CD4-positive, alpha-beta T cell treated with Interleukin-2 at 100 ng/mL for 4 hours (primary cell): ENCODE results near the gene LAMB1.

Source experiments
- DNase-seq: peaks from one replicate; pipeline ENCODE4 v3.0.0-alpha.2; 2020; ENCODE audit warnings: low spot score

The LAMB1 gene

DNA sequence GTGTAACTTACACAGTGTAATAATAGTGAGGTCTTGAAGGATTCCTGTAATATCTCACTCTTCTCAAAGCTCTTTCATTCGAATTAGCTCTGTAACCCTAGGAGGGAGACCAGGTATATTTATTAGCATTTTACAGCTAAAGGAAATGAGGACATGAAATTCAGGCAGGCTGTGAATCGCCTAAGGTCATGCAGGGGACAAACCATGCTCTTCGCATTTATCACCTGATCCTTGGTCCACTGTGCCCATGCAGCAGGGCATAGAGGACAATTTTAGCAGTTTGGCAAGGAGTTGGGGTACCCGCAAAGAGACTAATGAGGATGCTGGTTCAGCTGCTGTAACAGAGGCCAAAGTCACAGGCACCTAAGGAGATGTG, 14.8 kb upstream of the LAMB1 start:
- DNase-seq = no peak

DNA sequence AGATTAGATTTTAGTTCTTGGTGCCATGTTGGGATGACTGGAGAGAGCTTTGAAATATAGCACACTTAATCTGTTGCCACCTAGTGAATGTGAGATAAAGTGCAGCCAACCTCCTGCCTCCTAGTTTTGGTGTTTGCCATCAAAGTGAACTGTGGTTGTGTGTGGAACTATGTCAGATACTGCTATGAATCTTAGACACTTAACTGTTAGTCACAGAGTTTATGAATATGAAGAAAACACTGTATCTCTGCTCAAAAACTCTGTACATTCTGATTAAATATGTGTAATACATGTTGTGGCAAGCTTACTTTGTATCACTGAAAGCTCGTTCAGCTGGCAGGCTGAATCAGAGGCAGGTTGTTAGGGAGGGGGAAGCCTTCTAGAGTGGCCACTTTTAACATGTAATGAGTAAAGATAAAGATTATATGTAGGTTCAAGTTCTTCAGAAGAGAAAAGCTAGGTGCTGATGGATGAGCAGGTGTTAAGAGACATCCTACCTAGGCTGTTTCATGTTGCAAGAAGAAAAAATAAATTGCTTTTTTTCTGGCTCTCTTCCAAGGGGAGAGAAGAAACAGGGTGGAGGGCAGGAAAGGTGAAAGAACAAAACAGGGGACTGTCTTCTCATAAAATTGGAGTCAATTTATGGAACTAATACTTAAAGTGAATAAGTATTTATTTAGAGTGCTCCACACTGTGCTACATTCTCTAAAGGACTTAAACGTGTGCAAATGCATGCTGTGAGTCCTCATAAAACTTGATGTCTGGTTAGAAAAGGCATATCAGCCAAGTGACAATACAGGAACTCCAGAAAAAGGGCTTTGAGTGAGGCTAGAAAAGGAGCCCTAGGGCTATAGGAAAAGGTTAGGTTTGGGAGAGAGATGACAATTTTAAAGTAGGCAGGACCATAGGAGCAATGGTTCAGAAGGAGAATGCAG, 14.1 kb upstream of the LAMB1 start:
- DNase-seq = no peak

DNA sequence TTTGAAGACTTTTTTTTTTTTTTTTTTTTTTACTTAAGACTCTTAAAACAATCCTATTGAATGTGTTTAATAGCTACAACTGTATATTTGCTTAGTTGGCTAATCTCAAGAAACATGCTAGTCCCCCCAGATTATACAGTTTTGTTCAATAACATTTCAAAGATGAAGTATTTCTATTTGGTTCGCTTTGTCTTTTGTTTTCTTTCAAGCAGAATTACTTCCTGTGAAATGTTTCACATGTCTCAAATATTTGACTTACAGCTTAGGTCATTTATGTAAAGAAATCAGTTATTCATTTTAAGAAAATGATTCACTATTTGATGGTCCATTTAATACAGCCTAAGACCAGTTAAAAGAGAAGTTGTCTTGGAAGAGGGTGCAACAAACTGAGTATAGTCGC, 12.8 kb upstream of the LAMB1 start:
- DNase-seq = no peak

DNA sequence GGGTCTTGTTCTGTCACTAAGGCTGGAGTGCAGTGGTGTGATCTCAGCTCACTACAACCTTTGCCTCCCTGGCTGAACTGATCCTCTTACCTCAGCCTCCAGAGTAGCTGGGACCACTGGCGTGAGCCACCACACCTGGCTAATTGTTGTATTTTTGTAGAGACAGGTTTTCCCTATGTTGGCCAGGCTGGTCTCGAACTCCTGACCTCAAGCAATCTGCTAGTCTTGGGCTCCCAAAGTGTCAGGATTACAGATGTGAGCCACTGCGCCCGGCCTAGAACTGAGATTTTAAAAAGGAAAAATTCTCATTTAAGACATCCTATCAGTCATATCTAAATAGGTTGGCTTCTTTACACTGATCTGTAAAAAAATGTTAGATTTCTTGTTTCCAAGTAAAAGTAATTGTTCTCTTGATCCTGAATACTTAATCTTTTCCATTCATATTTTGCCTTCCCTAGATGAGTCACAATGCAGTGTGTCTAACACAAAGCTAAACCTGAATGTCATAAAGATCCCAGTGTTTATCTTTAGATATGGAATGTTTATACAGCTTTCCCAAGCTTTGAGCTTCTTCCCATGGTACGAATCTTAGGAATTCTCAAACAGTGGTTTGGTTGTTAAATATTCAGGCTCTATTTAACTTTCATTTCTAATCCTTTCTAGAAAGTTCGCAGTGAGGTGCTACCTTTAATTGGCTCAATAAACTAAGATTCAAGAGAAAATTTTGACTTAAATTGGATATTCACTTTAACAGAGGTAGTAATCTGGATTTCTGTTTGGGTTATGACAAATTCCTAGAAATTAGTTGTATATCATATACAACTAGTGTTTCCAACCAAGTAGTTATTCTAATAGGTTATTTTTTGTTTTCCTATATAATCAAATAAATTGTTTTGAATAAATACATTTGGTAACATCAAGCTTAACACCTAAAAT, 12.1 kb upstream of the LAMB1 start:
- DNase-seq = no peak

DNA sequence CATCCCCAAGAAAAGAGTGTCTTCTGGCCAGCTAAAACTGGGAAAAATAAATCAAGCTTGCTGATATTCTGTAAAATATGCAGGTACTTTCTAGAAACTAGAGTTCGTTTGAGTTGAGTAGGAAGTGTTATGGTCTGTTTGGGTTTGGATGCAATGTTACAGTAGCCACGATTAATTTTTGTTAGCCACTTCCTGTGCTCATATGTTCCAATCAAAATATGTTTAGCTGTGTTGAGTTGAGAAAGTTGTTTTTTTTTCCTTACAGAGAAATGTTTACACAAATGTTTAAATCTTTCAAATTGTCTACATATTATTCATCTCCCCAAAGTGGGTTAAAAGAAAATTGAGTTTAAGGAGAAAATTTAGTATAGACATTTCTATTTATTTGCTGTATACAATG, 11.3 kb upstream of the LAMB1 start:
- no peak for DNase-seq

DNA sequence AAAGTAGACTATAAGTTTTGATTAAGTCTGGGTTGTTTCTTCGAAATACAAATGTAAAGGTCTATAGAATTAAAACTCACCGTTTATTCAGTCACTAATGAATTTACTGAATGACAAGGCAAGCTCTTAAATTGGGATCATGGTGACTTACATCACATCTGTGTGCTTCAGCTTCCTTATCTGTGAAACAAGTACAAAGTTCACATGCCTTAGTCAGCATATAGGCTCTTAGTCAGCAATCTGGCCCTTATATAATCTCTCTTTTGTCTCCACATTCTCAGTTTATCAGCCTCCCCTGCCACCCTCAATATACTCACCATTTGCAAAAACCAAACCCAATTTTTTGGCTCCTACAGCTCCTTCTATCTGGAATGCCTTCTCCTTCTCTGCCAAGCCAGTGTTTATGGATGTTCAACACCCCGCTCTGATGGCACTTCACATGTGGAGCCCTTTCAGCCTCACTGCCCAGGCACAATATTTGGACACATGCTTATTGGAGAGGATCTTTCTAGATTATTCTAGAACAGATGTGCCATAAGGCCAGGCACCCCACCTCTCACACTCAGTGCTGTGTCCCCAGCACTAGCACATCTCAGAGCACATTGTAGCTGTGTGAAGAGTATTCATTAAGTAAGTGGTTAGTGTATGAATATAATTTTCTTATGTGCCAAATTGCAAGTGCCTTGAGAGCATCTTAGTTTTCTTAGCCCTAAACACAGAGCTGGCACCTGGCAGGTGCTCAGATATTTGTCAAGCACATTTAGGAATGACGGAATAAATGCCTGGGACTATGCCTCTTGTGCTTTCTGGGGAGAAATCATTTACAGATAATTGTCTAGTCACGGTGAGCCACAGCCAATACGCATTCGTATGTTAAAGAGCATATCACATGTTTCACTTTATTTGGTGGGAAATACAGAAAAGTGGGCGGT, 9.8 kb upstream of the LAMB1 start:
- DNase-seq = no peak

DNA sequence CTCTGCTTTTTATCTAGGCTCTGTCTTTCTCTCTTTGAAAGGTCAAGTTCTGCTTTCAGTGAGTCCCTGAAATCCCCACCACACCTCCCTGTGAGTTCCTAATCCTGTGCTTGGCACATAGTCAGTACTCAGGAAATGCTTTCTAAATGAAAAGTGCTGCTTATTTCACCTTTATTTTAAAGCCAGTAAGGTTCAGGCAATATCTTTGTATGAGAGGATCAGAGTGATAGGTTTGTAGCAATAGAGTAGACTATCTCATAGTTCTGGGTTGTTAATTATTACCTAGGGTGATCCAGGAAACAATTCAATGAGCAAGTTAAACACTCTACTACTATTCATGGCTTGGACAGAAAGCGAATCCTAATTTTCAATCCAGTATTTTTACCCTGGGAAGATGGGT, 7.4 kb upstream of the LAMB1 start:
- no peak for DNase-seq

DNA sequence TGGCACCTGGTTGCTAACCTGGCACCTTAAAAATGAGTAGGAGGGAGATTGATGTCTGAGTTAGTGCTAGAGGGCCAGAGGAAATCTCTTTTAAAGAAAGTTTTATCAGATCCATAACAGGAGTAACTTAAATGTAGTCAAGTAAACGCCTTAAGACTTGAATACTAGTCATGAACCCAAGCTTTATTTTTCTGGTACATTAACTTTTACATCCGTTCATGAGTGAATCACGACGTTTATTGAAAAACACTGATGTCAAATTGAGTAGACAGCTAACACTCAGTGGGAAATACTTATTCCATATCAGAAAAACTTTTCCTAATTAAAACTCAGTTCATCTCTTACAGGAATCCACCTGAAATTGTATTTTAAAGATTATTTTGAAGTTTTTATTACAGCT, 6.9 kb upstream of the LAMB1 start:
- no peak for DNase-seq

DNA sequence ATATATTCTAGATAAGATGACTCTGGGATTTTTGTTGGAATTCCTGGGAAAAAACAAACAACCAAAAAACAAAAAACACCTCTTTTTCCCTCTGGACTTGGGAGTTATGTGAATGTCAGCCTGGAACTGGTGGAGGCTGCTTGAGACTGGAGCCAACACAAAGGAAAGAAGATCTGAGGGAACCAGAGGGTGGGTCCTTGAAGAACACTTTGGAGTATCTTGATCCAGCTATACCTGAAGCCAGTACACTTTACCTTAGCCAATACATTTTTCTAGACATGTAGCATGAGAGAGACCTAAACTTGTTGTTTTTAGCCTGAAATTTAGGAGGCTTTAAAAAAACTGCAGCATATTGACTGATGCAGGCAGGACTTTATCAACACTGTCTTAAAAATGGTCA, 5.9 kb upstream of the LAMB1 start:
- DNase-seq = no peak

DNA sequence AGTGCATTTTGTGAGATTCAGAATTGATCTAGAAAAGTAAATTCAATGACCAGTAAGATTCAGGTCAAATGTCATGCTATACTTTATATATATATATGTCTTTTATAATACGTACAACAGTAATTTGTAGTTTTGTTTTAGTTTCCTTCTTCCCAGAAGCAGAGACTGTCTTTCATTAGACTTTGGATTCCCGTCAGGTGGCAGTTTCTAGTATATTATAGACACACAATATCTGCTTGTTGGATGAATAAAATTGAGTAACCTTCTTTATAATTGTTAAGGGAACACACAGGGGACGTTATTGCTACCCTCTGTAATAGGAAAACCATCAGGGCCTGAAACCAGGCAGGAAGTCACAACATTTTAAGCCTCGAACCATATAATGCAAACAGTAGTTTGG, 5.3 kb upstream of the LAMB1 start:
- no peak for DNase-seq

DNA sequence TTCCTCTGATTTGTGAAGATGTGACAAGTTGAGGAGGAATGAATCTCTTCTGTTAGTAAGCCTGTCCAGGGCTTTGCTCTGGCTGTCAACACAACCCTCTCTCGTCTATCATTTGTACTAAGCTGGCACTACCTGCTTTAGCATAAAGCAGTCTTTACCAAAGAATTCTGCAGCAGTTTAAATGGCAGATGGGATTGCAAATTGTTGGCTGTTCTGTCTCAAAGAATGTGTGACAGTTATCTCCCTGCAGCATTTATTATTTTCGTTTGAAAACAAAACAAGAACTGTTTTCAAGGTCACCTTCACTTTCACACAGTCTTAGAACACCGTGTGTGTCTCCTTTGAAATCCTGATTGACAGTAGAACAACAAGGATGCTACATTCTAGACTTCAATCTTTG, 4.8 kb upstream of the LAMB1 start:
- no peak for DNase-seq

DNA sequence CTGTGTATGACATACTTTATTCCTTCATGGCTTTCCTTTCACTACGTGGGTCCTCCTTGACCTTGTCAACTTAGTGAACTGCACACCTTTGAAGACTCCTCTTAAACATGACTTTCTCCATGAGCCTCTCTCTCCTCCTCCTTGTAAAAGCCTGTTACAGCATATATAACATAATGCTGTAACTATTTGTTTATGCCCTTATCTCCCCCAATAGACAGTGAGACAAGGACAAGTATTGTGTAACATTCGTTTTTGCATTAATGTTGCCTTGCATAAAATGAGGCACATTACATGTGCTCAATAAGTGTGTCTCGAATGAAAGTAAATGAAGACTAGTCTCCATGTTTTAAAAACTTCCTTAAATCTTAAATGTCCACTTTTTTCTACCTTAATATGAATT, 4.3 kb upstream of the LAMB1 start:
- DNase-seq = no peak

DNA sequence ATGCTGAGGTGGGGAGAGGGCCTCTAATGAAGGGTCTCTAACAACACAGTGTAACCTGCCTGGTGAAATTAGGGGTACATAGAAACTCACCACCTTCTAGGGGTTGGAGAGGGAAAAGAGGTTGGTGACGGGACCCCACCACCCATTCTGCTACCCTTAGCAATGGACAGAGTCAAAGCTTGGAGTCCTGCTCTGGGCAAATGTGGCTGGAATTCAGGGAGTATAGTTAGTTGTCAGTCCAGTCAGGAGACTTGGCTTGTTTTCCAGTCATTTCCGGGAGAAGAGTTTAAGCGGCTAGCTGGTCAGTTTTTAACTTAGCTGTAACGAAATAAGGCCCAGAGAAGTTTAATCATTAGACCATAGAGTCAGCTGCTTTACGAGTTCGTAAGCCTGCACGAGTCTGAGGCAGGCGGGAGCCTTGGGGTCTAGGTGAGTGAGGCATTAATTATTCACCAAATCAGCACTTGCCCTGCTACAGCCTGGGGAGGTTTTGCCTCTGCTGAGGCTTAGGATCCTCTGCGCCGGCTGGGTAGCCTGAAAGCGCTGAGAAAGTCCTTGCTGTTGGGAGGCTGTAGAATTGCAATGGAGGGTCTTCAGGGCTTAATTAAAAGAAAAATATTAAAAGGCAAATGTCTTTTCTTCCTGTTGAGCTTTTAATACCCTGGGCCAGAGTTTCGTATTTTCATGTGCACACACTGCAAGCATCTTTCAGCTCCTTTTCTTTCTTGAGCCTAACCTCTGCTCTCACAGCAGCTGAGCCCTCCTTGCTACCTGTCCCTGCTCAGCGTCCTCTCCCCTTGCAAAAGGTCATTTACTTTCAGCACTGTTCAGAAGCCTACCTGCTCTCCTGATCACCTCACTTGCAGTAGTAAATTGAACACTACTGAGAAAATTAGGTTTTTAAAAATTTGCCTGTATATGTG, 1.5 kb upstream of the LAMB1 start:
- DNase-seq = no peak

DNA sequence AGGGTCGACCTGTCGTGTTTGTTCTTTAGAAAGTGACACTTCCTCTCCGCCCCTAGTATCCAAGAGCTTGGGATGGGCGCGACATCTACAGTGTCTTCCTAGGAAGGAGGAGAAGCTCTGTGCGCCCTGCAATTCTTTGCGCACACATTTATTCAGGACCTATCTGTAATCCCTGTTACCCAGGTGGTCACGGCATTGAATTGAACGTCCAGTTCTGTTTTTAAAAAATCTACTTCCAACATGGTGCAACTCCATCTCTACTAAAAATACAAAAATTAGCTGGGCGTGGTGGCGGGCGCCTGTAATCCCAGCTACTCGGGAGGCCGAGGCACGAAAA, 606 bp upstream of the LAMB1 start:
- no peak for DNase-seq

DNA sequence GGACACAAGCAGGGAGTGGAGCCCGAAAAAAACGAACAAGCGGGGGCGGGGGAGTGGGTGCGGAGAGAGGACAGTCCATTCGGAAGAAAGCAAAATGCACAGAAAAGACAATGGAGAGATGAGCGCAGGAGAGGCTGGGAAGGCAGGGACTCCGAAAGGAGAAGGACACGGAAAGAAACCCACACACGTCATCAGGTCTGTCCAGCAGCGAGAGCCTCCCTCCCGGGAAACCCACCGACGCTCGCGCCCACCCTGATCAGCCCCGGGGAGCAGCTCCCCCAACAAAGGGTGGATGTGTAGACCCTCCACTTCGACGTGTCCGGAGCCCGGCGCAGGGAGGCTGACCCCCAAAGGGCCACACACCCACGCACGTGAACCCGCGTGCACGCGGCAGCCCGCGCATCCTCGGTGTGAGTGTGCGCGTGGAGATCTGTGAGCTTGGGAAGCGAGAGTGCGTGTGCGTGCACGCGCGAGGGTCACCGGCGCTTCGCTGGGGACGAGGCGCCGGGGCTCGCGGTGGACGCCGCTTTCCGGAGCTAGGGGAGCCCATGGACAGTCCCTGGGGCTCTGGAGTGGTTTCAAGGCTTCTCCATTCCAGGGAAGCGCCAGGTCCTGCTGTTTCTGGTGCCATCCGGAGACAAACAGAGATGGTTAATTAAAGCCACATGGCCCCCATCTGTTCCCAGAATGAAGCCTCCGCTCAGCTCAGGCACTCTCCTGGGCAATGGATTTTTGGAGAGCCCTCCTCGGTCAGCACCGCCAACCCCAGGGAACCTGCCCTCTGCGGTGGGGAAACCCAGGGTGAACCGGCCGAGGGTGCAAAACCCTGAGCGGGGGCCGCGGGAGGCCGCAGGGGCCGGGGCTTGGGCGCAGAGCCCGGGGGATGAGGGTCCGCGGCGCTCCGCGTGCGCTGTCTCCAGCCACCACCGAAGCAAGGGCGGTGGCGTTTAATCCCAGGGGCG, 916 bp downstream of the LAMB1 start:
- DNase-seq = no peak

DNA sequence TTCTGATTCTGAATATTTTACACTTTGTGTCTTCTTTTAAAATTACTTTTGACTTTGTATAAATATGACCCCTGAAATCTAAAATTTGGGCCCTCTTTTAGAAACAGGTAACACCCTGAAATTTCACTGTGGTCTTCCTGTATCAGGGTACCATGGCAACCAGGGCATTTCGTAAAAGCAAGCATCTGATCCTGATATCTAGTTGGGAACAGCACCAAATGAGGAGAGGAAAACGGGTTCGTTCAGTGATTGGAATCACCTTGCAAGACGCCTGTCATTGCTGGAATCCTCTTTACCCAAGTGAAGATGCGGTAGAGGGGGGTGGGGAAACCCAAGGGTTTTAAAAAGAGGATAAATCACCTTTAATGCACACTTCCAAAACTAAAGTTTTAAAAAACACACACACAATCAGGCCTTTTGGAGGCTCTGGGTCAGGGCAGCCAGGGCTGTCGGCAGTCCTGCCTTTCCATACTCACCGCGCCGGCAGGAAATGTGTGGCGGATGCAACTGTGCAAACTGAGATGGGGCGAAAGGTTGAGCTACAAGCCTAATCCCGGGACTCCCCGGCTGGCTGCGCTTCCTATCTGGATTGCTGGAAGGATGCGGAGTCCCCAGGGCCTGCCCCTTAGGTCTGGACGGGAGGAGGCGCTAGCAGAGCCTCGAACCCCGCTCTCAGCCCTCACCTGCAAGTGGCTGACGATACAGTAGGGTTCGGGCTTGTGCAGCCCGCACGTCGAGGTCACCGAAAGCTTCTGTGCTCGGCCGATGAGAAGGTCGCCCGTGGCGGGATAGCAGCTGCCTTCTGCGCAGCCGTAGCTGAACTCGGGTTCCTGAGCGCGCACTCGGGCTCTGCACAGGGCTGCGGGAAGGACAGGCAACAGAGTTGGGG, 1.8 kb downstream of the LAMB1 start:
- DNase-seq = no peak

DNA sequence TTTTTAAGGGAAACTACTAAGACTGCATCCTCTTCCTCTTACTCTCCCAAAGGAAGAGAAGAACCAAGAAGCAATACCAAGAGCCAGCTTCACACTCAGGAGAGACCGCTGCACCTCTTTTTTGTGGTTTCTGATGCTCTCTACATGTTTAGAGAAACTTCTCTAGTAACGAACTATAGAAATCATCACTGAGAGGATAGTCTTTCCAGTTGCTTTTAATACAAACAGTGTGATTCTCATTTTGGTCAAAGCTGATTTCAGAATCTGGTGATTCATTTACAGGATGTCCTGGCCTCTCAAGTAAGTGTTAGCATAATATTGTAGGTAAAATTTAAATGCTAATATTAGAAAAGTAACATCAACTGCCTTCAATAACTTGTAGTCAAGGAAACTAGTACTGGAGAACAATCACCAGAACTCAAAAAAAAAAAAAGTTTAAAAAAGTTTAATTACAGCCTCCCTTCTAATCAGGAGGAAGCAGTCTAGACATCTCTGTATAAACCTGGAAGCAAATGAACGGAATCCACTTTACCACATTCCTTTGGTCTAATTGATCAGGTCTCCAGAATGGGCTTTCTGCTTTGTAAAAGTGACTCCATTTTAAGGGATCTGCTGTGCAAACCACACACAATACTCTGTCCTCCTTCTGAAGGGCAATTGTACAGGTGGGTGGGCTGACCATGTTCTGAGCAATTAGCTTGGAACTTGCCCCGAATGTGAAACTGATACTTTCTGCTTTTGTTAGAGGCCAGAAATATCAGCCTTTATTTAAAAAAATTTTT, 3.0 kb downstream of the LAMB1 start:
- no peak for DNase-seq
